DMS153 (cell line): ENCODE measurements around the gene ST6GALNAC3.

Experiments
- DNase-seq: peaks from one replicate; lab custom pipeline; 2025; lab: John Stamatoyannopoulos, UW

The ST6GALNAC3 gene

GRCh38 chr1:76247261-76247852, 172.8 kb downstream of the ST6GALNAC3 start:
- DNase-seq, result no peak

- no peak for DNase-seq
Observed at GRCh38 chr1:76250271-76250670, 175.7 kb downstream of the ST6GALNAC3 start.

GRCh38 chr1:76252431-76252830, 177.9 kb downstream of the ST6GALNAC3 start:
- DNase-seq, result no peak

- DNase-seq, result peak; percentile 67
Observed at GRCh38 chr1:76254104-76255030, 179.8 kb downstream of the ST6GALNAC3 start.

GRCh38 chr1:76256289-76257223, 182.0 kb downstream of the ST6GALNAC3 start:
- no peak for DNase-seq

GRCh38 chr1:76257823-76258222, 183.3 kb downstream of the ST6GALNAC3 start:
- no peak for DNase-seq

GRCh38 chr1:76259270-76259669, 184.7 kb downstream of the ST6GALNAC3 start:
- DNase-seq, result no peak

GRCh38 chr1:76260279-76260678, 185.7 kb downstream of the ST6GALNAC3 start:
- no peak for DNase-seq

- no peak for DNase-seq
Observed at GRCh38 chr1:76262601-76263000, 188.1 kb downstream of the ST6GALNAC3 start.

- no peak for DNase-seq
Observed at GRCh38 chr1:76264642-76265041, 190.1 kb downstream of the ST6GALNAC3 start.

- DNase-seq, result no peak
Observed at GRCh38 chr1:76266762-76267161, 192.2 kb downstream of the ST6GALNAC3 start.

GRCh38 chr1:76267631-76268030, 193.1 kb downstream of the ST6GALNAC3 start:
- no peak for DNase-seq

- no peak for DNase-seq
Observed at GRCh38 chr1:76268341-76268740, 193.8 kb downstream of the ST6GALNAC3 start.

- no peak for DNase-seq
Observed at GRCh38 chr1:76269155-76269554, 194.6 kb downstream of the ST6GALNAC3 start.

GRCh38 chr1:76274302-76274701, 199.8 kb downstream of the ST6GALNAC3 start:
- DNase-seq, result no peak

GRCh38 chr1:76274718-76275117, 200.2 kb downstream of the ST6GALNAC3 start:
- no peak for DNase-seq

- DNase-seq, result no peak
Observed at GRCh38 chr1:76278711-76279100, 204.2 kb downstream of the ST6GALNAC3 start.

GRCh38 chr1:76279101-76279748, 204.7 kb downstream of the ST6GALNAC3 start:
- no peak for DNase-seq

- DNase-seq, result no peak
Observed at GRCh38 chr1:76281306-76281705, 206.8 kb downstream of the ST6GALNAC3 start.

- no peak for DNase-seq
Observed at GRCh38 chr1:76284842-76285241, 210.3 kb downstream of the ST6GALNAC3 start.

GRCh38 chr1:76285578-76286135, 211.1 kb downstream of the ST6GALNAC3 start:
- no peak for DNase-seq
